K562 (cell line): Measurements from ENCODE around the gene PMM1. TPM values are rescaled to one million over a fixed set of nuclear protein-coding genes. Genes with fewer than 3 reads are reported as not detected.
A peak's percentile ranks its signal among the peaks of the same experiment; 100 is the strongest.

Source experiments
- BRD4 ChIP-seq: fragments of 200-600 bp; sonication (generic); IDR thresholded peaks from 2 replicates; pipeline ENCODE4 v1.6.1; 2017; ENCODE audit warnings: inconsistent platforms
- BRD9 ChIP-seq: fragments of 450-650 bp; IDR thresholded peaks from 2 replicates; pipeline ENCODE4 v1.6.1; 2018; ENCODE audit warnings: low read depth; ENCODE audit not compliant: partially characterized antibody
- CHD2 ChIP-seq: IDR thresholded peaks from 2 replicates; pipeline ENCODE4 v1.6.1; 2011; ENCODE audit warnings: low read depth, low read length
- CREB5 ChIP-seq: fragments of 250-450 bp; sonication (Bioruptor Pico); IDR thresholded peaks from 2 replicates; pipeline ENCODE4 v1.5.0; 2020; ENCODE audit warnings: mild to moderate bottlenecking
- E2F4 ChIP-seq: sonication (generic); formaldehyde crosslinking; IDR thresholded peaks from 2 replicates; pipeline ENCODE4 v1.8.0; 2022; ENCODE audit warnings: mild to moderate bottlenecking, low read depth, missing genetic modification reagents
- EGR1 ChIP-seq: fragments of 450-650 bp; conservative IDR thresholded peaks from 2 replicates; pipeline ENCODE4 v1.6.1; 2017; ENCODE audit warnings: mild to moderate bottlenecking
- ETV5 ChIP-seq: sonication (generic); formaldehyde crosslinking; IDR thresholded peaks from 2 replicates; pipeline ENCODE4 v1.4.0; 2020; ENCODE audit warnings: low read depth, mild to moderate bottlenecking, missing genetic modification reagents
- FIP1L1 ChIP-seq: fragments of 200-400 bp; formaldehyde crosslinking; IDR thresholded peaks from 2 replicates; pipeline ENCODE4 v1.6.1; 2018; ENCODE audit warnings: mild to moderate bottlenecking, low read depth, low read length; ENCODE audit not compliant: poor library complexity, severe bottlenecking
- GTF2B ChIP-seq: IDR thresholded peaks from 2 replicates; pipeline ENCODE4 v1.6.1; 2011; ENCODE audit not compliant: insufficient read length; ENCODE audit errors: extremely low read depth
- JUN ChIP-seq, 2 experiments: sonication (generic) in 1 of 2; formaldehyde crosslinking in 1 of 2; IDR thresholded peaks; 2 replicates each; pipeline versions ENCODE4 v1.6.1 to v1.8.0; 2012 to 2022; ENCODE audit warnings: borderline replicate concordance in 2 of 2, mild to moderate bottlenecking in 2 of 2, improper control_type of control experiment in 1 of 2, low read depth in 1 of 2, low read length in 1 of 2, missing genetic modification reagents in 1 of 2
- KDM4B ChIP-seq, 2 experiments: fragments of 450-650 bp in 1 of 2; sonication (generic) in 1 of 2; IDR thresholded peaks; 2 replicates each; pipeline ENCODE4 v1.6.1; 2016 to 2017; ENCODE audit warnings: borderline replicate concordance in 2 of 2, antibody characterized with exemption in 1 of 2, low read depth in 1 of 2, mild to moderate bottlenecking in 1 of 2
- KLF16 ChIP-seq: IDR thresholded peaks from 2 replicates; pipeline ENCODE4 v1.6.1; 2016; ENCODE audit warnings: antibody characterized with exemption
- LEF1 ChIP-seq: fragments of 450-650 bp; IDR thresholded peaks from 2 replicates; pipeline ENCODE4 v1.6.1; 2016; ENCODE audit warnings: mild to moderate bottlenecking
- MCM3 ChIP-seq: fragments of 450-650 bp; IDR thresholded peaks from 2 replicates; pipeline ENCODE4 v1.6.1; 2016
- MECOM ChIP-seq: fragments of 250-450 bp; sonication (Bioruptor Pico); IDR thresholded peaks from 2 replicates; pipeline ENCODE4 v1.8.0; 2022; ENCODE audit warnings: inconsistent platforms
- NBN ChIP-seq: fragments of 450-650 bp; IDR thresholded peaks from 2 replicates; pipeline ENCODE4 v1.6.1; 2016; ENCODE audit warnings: low read depth, mild to moderate bottlenecking
- NR2C2 ChIP-seq, 2 experiments: fragments of 200-800 bp in 1 of 2; sonication (Bioruptor generic) in 1 of 2; sonication (generic) in 1 of 2; formaldehyde crosslinking in 1 of 2; IDR thresholded peaks; 2 replicates each; pipeline versions ENCODE4 v1.6.1 to v1.8.0; 2016 to 2022; ENCODE audit warnings: mild to moderate bottlenecking in 1 of 2, missing compliant biosample characterization in 1 of 2, missing genetic modification characterization in 1 of 2, missing genetic modification reagents in 1 of 2
- PHB2 ChIP-seq: fragments of 450-650 bp; IDR thresholded peaks from 2 replicates; pipeline ENCODE4 v1.6.1; 2017; ENCODE audit warnings: low read depth
- PHF20 ChIP-seq: fragments of 450-650 bp; IDR thresholded peaks from 2 replicates; pipeline ENCODE4 v1.6.1; 2018; ENCODE audit not compliant: partially characterized antibody
- POLR2A ChIP-seq: fragments of 450-650 bp; conservative IDR thresholded peaks from 2 replicates; pipeline ENCODE4 v1.6.1; 2016
- SNAPC5 ChIP-seq: fragments of 250-450 bp; sonication (Bioruptor Pico); IDR thresholded peaks from 2 replicates; pipeline ENCODE4 v1.8.0; 2021; ENCODE audit warnings: moderate library complexity, mild to moderate bottlenecking, inconsistent platforms
- TBP ChIP-seq: optimal IDR thresholded peaks from 2 replicates; pipeline ENCODE3; 2011; ENCODE audit warnings: low read depth, low read length, improper control_type of control experiment
- XRCC4 ChIP-seq: IDR thresholded peaks from one replicate; pipeline ENCODE4 v1.6.1; 2011; ENCODE audit not compliant: insufficient read depth, insufficient read length; ENCODE audit errors: extremely low read depth
- ZNF174 ChIP-seq: fragments of 250-450 bp; sonication (Bioruptor Pico); IDR thresholded peaks from 2 replicates; pipeline ENCODE4 v1.4.0; 2020; ENCODE audit warnings: mild to moderate bottlenecking
- ZNF449 ChIP-seq: fragments of 250-450 bp; sonication (Bioruptor Pico); IDR thresholded peaks from 2 replicates; pipeline ENCODE4 v1.8.0; 2022; ENCODE audit warnings: moderate library complexity, mild to moderate bottlenecking, inconsistent platforms
- ZNF717 ChIP-seq: fragments of 250-450 bp; sonication (Bioruptor Pico); IDR thresholded peaks from 2 replicates; pipeline ENCODE4 v1.5.0; 2021
- ZNF77 ChIP-seq: fragments of 250-450 bp; sonication (Bioruptor Pico); IDR thresholded peaks from 2 replicates; pipeline ENCODE4 v1.5.0; 2020
- polyA plus RNA-seq, 8 experiments: library from polyadenylated mRNA; depleted of rRNA in 4 of 8; stranded (reverse) in 5 of 8; unstranded in 3 of 8; fragments of >200 nt; fragmentation: Nextera tagmentation in 2 of 8; fragmentation: Illumina TruSeq in 1 of 8; extraction: Ambion mirVana in 2 of 8; extraction: Trizol in 1 of 8; gene quantifications; 2 replicates each; pipeline versions ENCODE4 v1.2.1 to v1.2.3, GENCODE V29; 2011 to 2014; ENCODE audit warnings: inconsistent platforms in 1 of 8, missing spikeins in 1 of 8
- total RNA-seq, 7 experiments: library from RNA; depleted of rRNA in 6 of 7; stranded (reverse); fragments of >200 nt in 6 of 7; fragmentation: Illumina TruSeq in 2 of 7; extraction: Trizol in 2 of 7; gene quantifications; 2 replicates each; pipeline versions ENCODE4 v1.2.1 to v1.2.3, GENCODE V29; 2011 to 2021; ENCODE audit warnings: low replicate concordance in 1 of 7

The PMM1 gene
- total and polyA plus RNA-seq, 9 of the 15 experiments (the other 6 are each of a cell fraction or from before 2014, with no cell fraction given): 10.2 to 31.7 (median 20.3) TPM

- TF ChIP-seq PHF20 (no peak), CHD2 (no peak), XRCC4 (no peak), JUN (IDR thresholded peaks at IDR 0.05; ENCODE audit: borderline replicate concordance, low read depth, low read length) (no peak), JUN (CRISPR knock-in tag; IDR thresholded peaks at IDR 0.05; ENCODE audit: borderline replicate concordance) (0 out of 2 replicates have a peak, but pooled peaks have one; percentile 77), MECOM (CRISPR knock-in tag) (no peak), GTF2B (no peak), ZNF449 (no peak), KLF16 (no peak), CREB5 (no peak), TBP (peak; percentile 84), ZNF717 (no peak), MCM3 (no peak), SNAPC5 (CRISPR knock-in tag) (no peak), NR2C2 (CRISPR knock-in tag; IDR thresholded peaks at IDR 0.05) (no peak; the same call in 1 of the 2 replicates), NR2C2 (tag; IDR thresholded peaks at IDR 0.05) (no peak), NBN (no peak), POLR2A (peak; percentile 87), KDM4B (IDR thresholded peaks at IDR 0.05; ENCODE audit: borderline replicate concordance in 2 of 2, low read depth in 1 of 2) (no peak), ETV5 (CRISPR knock-in tag) (no peak), LEF1 (no peak), FIP1L1 (no peak), E2F4 (CRISPR knock-in tag) (no peak), ZNF174 (CRISPR knock-in tag) (no peak), EGR1 (peak; percentile 75), BRD9 (no peak), PHB2 (no peak), BRD4 (no peak; the same call in 1 of the 2 replicates), ZNF77 (CRISPR knock-in tag) (no peak)
These were observed 31.0 kb upstream of the PMM1 start, which contains the start of gene DESI1 (continued) for GRCh38 chr22:41620589-41621098.
